Activated T-helper 2 cell treated with anti-CD3 and anti-CD28 coated beads, Interferon-gamma antibody, Interleukin-2, Interleukin-4, amounts not matched to agents 10 μg/mL and 5 μg/mL and 100 μg/mL, durations not matched to agents 14 hours and 24 hours and 36 hours (primary cell): Measurements from ENCODE around the gene DNMT3A. TPM values are rescaled to one million over a fixed set of nuclear protein-coding genes. Genes with fewer than 3 reads are reported as not detected.

Source experiments
- DNase-seq: peaks from one replicate; pipeline ENCODE4 v3.0.0; 2021; ENCODE audit warnings: low spot score
- H3K27ac Mint-ChIP-seq: one replicate; pipeline ENCODE4 v1.8.0; 2021; ENCODE audit warnings: mixed read lengths
- H3K27me3 Mint-ChIP-seq: one replicate; pipeline ENCODE4 v1.8.0; 2021; ENCODE audit warnings: low read depth, mixed read lengths
- H3K36me3 Mint-ChIP-seq: one replicate; pipeline ENCODE4 v1.8.0; 2021; ENCODE audit warnings: low read depth, mixed read lengths
- H3K4me1 Mint-ChIP-seq: one replicate; pipeline ENCODE4 v1.8.0; 2021; ENCODE audit warnings: low read depth, mixed read lengths
- H3K4me3 Mint-ChIP-seq: one replicate; pipeline ENCODE4 v1.8.0; 2021; ENCODE audit warnings: low read depth, mild to moderate bottlenecking, moderate library complexity, mixed read lengths
- H3K9me3 Mint-ChIP-seq: one replicate; pipeline ENCODE4 v1.8.0; 2021; ENCODE audit warnings: mixed read lengths
- intact Hi-C: fragments of 100-400 bp; cut with micrococcal nuclease; formaldehyde crosslinking; loops from one replicate; pipeline ENCODE4 v1.15.1; 2023
- total RNA-seq: library from RNA; stranded (reverse); gene quantifications from 2 replicates; pipeline ENCODE4 v1.2.3, GENCODE V29; 2022

DNMT3A gene
- total RNA-seq: 86.8 and 91.3 TPM in 2 replicates

DNA sequence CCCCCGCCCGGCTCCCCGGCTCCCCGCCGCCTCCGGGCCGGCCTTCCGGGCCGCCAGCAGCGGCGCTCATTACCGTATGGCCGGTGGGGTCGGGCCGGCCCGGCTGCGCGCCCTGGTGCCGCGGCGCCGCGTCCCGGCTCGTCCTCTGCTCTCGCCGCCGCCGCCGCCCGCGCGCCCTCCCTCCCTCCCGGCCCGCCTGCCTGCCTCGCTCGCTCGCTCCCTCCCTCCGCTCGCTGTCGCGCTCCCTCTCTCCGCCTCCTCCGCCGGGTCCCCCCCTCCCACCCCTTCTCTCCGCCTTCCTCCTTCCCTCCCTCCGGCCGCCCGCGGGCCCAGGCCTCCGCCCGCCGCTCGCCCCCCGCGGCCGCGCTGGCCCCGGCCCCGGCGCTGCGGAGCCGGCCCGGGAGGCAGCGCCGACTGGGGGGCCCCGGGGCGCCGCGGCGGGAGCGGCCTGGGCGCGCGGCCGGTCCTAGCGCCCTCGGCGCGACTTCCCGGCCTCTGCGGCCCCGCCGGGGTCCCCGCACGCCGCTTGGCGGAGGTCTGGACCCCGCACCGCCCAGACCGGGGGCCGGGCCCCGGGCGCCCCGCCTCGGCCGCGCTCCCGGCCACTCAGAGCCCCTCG is at the start of gene DNMT3A:
DNMT3A (minus strand) TSS at position 173 of the 619 bp plus-strand sequence. CDS start 27,941 bp downstream, outside the sequence.
- Mint-ChIP-seq H3K4me3 (peak within 1 kb of the TSS; percentile 83), H3K27ac (peak within 1 kb of the TSS; percentile 78), H3K36me3 (peaks cover 18% of the 10 kb centered on the region), H3K27me3 (no peaks in the 10 kb centered on the region), H3K4me1 (peaks cover 30% of the 10 kb centered on the region), H3K9me3 (no peaks in the 10 kb centered on the region)
- peak; percentile 39 for DNase-seq
- intact Hi-C loops: loop anchor here (1.0 to 2.0 kb wide), 6 partner anchors 19 to 216 kb away; no protein-coding TSS in a partner anchor

DNA sequence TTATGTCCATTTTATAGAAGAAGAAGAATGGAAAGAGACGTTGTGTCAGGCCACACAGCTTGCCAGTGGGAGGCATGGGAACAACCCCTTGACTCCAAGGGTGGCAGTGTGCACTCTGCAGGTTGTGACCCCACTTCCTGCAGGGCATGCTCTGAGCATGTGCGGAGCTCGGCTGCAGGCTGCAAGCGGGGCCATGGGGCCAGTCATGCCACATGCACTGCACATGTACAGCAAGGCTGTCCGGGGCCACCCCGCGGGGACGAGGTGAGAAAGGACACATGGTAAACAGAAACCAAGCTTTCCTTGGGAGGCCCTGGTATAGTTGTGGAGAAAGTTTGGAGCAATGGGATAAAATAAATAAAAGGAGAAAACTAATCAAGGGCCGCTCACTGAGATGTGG is 47.4 kb upstream of the DNMT3A start:
- Mint-ChIP-seq H3K27me3 (no peaks in the 10 kb centered on the region), H3K4me3 (no peak overlapping the region), H3K4me1 (peaks cover 31% of the 10 kb centered on the region), H3K36me3 (peaks cover 29% of the 10 kb centered on the region), H3K9me3 (peaks cover 6% of the 10 kb centered on the region), H3K27ac (no peak overlapping the region)
- DNase-seq: no peak
- intact Hi-C loops: no loop called here

DNA sequence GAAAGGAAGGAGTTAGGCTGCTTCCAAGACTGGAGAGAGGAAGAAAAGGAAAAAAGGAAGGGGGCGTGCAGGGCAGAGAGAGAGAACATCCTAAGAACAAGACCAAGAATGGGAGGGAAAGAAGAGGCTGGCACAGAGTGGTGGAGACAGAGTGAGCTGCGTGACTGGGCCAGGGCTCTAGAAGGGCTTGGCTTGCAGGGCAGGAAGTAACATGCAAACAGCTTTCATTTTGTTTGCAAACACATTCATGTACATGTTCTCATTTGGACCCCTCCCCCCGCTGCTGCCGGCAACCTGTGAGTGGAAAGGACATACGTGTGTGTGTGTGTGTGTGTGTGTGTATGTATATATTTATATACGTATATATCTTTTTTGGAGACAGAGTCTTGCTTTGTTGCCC is 46.8 kb upstream of the DNMT3A start:
- intact Hi-C loops: no loop called here
- H3K4me1 Mint-ChIP-seq: peaks cover 26% of the 10 kb centered on the region
- H3K27me3 Mint-ChIP-seq: no peaks in the 10 kb centered on the region
- H3K27ac Mint-ChIP-seq: peak overlapping the region; percentile 54
- peaks cover 26% of the 10 kb centered on the region for H3K36me3 Mint-ChIP-seq
- peak; percentile 41 for DNase-seq
- peak overlapping the region; percentile 17 for H3K4me3 Mint-ChIP-seq
- peaks cover 6% of the 10 kb centered on the region for H3K9me3 Mint-ChIP-seq

DNA sequence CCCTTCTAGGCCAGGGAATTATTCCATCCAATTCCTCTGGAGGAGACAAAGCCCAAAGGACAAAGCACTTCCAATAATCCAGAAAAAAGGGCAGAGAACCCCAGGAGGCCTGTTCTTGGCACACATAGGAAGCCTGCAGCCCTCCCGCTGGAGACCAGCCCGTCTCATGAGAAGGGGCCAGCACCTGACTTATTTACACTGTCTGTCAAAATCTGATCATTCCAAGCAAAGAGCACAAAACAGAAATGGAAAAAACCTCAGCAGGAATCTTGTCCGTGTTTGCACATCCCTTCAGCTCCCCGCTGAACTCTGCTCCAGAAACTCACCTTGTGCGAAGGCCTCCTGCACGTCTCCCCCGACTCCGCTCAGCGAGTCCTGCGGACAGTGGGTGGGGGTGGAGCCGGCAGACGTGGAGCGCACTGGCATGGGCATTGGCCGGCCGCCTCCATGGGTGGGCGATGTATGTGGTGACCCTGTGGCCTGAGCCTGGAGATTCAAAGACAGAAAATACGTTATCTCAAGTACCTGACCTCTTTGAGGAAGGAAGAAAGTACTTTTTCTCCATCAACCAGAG is 46.2 kb upstream of the DNMT3A start:
- Mint-ChIP-seq H3K36me3 (peaks cover 26% of the 10 kb centered on the region), H3K27ac (peak overlapping the region; percentile 54), H3K4me3 (peak overlapping the region; percentile 17), H3K4me1 (peaks cover 24% of the 10 kb centered on the region), H3K27me3 (no peaks in the 10 kb centered on the region), H3K9me3 (peaks cover 6% of the 10 kb centered on the region)
- DNase-seq: no peak
- intact Hi-C loops: no loop called here

DNA sequence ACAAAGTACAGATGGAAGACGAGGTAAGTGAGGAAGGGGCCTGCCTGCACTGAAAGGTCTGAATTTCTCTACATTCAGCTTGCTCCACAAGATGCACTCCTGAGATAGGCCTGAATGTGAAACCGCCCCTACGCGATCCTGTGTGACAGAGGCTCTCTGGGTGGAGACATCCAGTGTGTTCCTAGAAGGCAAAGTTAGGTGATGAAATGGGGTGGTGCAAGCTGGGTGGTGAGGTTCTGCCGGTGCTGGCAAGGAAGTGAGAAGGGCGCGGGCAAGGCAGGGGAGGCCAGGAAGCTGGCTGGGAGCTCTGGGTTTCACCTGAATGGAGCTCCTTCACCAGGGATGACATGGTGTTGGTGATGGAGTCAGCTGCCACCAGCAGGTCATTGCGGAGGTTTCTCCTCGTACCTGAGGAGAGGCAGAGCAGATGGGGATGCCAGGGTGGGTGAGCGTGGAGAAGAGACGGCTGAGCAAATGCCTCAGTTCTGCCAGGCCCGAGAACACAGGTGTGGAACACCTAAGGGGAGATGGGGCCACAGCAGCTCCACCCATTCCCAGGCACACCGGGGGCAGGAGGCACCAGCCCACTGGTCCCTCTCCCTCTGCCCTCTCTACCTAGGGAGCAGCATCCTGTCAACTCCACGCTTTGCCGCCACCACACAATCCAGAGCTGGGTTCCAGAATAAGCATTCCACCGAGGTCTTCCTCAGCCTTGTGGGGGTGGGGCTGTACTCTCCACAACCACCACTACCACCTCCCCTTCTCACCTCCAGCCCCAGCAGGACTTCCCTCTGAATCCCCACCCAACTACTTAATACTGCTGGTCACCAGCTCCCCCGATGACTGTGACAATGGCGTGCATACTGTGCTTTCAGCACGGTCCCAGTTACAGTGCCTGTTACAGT is 45.5 kb upstream of the DNMT3A start:
- peaks cover 24% of the 10 kb centered on the region for H3K4me1 Mint-ChIP-seq
- H3K27ac Mint-ChIP-seq: no peak overlapping the region
- intact Hi-C loops: no loop called here
- H3K4me3 Mint-ChIP-seq: no peak overlapping the region
- peaks cover 6% of the 10 kb centered on the region for H3K9me3 Mint-ChIP-seq
- no peaks in the 10 kb centered on the region for H3K27me3 Mint-ChIP-seq
- no peak for DNase-seq
- H3K36me3 Mint-ChIP-seq: peaks cover 26% of the 10 kb centered on the region

DNA sequence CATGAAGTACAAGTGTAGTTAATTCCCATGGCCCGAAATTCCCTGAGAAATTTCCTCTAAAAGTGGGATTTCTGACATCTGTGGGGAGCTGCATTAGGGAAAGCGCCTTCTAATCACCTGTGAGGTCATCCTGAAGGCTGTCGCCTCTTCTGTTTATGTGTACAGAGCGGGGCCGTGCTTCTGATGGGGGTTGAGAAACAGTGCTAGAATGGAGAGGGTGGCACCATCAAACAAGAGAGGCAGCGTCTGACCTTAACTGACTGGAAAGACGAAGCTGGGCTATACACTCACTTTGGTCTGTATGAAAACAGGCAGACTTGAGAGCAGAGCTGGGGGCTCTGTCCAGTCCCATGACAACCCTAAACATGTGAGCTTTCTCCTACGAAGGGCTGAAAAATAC is 44.2 kb upstream of the DNMT3A start:
- H3K4me3 Mint-ChIP-seq: no peak overlapping the region
- intact Hi-C loops: no loop called here
- H3K9me3 Mint-ChIP-seq: no peaks in the 10 kb centered on the region

DNA sequence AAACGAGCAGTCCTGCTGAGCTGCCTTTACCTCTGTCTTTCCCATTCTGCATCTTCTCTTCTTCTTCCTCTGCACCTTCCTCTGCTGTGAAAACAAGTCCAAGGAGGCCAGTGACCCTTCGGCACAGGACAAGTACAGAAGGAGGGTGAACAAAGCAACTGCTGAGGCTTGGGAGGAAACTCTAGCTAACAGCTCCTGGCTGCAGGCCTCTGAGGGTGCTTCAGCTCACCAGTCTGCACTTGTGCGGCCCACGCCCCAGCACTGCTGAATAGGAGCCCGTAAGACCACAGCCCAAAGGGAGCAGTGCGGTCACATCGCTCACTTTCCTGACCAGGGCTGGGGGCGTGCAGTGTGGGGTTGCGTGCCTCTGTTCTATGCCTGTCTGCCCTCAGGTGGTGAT is 42.1 kb upstream of the DNMT3A start:
- DNase-seq: no peak
- Mint-ChIP-seq H3K36me3 (peaks cover 11% of the 10 kb centered on the region), H3K4me1 (peaks cover 27% of the 10 kb centered on the region), H3K9me3 (no peaks in the 10 kb centered on the region), H3K27ac (no peak overlapping the region), H3K27me3 (no peaks in the 10 kb centered on the region), H3K4me3 (no peak overlapping the region)
- intact Hi-C loops: no loop called here

More for the DNA sequence above, 44.2 kb upstream of the DNMT3A start:
- peaks cover 22% of the 10 kb centered on the region for H3K36me3 Mint-ChIP-seq
- peaks cover 23% of the 10 kb centered on the region for H3K4me1 Mint-ChIP-seq
- no peak overlapping the region for H3K27ac Mint-ChIP-seq
- no peaks in the 10 kb centered on the region for H3K27me3 Mint-ChIP-seq
- DNase-seq: no peak

DNA sequence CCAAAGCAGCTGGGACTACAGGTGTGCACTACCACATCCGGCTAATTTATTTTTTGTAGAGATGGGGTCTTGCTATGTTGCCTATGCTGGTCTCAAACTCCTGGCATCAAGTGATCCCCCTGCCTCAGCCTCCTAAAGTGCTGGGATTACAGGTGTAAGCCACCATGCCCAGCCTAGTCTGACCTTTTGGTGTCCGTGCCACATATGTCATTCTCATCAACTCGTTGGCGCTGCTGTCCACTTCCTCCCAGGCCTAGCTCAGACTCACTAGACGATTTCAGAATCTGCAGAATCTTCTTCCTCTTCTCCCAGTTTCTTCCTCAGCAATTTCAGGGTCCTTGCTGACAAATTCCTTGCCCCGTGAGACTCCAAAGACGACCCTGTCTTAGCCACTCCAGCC is 39.8 kb upstream of the DNMT3A start:
- Mint-ChIP-seq H3K27me3 (no peaks in the 10 kb centered on the region), H3K4me1 (peaks cover 29% of the 10 kb centered on the region), H3K36me3 (peaks cover 8% of the 10 kb centered on the region), H3K27ac (no peak overlapping the region), H3K9me3 (no peaks in the 10 kb centered on the region), H3K4me3 (no peak overlapping the region)
- intact Hi-C loops: no loop called here
- no peak for DNase-seq

DNA sequence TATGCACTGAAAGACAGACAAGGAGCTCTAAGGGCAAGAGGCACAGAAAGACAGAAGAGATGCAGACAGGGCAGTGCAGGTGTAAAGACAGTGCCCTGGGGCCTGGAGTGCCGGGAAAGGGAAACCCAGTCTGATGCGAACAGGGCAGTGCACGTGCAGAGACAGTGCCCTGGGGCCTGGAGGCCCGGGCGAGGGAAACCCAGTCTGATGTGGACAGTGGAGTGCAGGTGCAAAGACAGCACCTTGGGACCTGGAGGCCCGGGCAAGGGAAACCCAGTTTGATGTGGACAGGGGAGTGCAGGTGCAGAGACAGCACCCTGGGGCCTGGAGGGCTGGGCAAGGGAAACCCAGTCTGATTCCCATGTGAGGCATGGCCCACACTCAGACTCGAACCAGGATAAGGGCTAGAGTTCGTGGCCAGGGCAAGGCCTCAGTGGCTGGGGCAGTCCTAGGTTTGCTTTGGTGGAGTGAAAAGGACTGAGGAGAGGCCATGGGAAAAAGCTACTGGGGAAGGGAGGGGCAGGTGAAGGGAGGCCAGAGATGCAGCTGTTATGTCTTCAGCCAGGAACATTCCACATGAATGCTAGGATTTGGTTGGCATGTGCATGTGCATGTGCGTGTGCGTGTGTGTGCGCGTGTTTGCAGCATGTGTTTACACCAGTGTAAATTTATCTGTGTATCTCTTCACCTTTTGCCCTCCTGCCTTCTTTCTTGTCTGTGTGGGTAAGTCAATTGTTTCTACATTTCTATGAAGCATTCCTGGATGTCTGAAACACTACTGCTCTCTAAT is 39.1 kb upstream of the DNMT3A start:
- H3K9me3 Mint-ChIP-seq: no peaks in the 10 kb centered on the region
- no peaks in the 10 kb centered on the region for H3K27me3 Mint-ChIP-seq
- DNase-seq: no peak
- H3K27ac Mint-ChIP-seq: peak overlapping the region; percentile 14
- H3K4me3 Mint-ChIP-seq: no peak overlapping the region
- intact Hi-C loops: no loop called here
- peaks cover 7% of the 10 kb centered on the region for H3K36me3 Mint-ChIP-seq
- H3K4me1 Mint-ChIP-seq: peaks cover 32% of the 10 kb centered on the region

DNA sequence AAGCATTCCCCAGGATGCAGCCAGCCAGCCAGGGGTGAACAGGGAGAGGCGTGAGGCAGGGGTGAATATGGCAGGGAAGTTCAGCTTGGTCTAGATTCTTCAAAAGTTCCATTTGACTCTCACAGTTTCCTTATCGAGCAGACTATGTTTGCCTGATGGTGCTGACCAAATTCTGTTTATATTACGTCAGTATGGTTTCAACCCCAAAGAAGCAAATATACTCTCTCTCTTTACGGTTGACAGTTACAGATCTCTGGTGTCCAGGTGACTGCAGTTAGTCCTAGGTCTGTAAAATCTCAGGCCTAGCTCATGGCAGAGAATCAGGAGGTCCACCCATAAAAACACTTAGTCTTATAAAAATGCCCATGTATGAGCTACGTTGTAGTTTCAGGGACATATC is 38.3 kb upstream of the DNMT3A start:
- no peak for DNase-seq
- Mint-ChIP-seq H3K36me3 (peaks cover 7% of the 10 kb centered on the region), H3K9me3 (no peaks in the 10 kb centered on the region), H3K4me3 (no peak overlapping the region), H3K27ac (peak overlapping the region; percentile 38), H3K27me3 (no peaks in the 10 kb centered on the region), H3K4me1 (peaks cover 32% of the 10 kb centered on the region)
- intact Hi-C loops: no loop called here

DNA sequence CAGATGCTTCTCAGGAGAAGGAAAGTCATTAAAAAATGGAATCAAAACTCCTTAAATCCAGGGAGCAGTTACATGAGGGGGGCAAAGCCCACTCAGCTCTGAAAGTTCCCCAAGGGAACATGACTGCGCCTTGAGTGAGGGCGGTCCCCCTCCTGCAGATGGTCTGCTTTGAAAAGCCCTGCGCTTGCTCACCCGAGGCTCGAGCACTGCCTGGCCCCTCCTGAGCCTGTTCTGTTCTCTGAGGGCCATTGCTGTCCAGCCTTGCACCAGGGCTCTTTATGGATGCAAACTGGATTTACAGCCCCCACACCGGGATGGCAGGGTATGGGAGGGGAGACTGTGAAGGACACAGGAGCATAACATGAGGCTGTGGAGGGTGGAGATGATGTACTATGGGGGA is 37.8 kb upstream of the DNMT3A start:
- intact Hi-C loops: loop anchor here (5.0 kb wide), 1 partner anchor 73 kb away; no protein-coding TSS in a partner anchor
- peaks cover 7% of the 10 kb centered on the region for H3K36me3 Mint-ChIP-seq

DNA sequence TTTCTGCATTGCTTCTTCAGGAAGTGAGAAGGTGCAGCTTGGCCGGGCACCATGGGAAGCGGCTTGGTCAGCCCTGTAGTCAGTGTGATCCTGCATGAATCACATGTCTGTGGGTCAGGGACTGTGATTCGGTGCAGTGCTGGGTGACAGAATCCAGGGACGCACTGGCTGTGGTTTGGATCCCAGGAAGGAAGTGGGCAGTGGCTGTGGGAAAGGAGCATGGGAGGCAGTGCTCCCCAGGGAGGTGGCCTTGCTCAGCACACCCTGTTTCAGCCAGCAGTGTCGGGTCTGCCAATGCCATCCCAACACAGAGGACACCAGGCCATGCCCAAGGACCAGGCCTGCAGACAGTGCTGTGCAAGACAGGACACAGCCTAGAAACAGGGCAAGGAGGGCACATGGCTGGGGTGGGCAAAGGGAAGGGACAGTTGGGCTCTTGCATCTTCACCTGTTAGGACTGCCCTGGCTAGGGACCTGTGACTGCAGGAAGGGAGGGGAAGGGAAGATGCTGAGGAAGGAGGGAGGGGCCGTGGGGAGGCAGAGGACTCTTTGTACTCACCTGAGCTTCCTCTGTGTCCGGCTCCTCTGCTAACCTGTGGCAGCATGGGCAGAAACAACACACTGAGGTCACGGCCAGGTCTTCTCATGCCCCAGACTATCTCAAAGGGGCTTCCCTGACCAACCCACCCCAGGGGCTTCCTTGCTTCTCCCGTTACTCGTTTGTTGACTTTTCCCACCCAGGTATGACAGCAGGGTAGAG is 37.2 kb upstream of the DNMT3A start:
- peak overlapping the region; percentile 61 for H3K27ac Mint-ChIP-seq
- DNase-seq: no peak
- H3K4me3 Mint-ChIP-seq: no peak overlapping the region
- H3K27me3 Mint-ChIP-seq: no peaks in the 10 kb centered on the region
- H3K9me3 Mint-ChIP-seq: no peaks in the 10 kb centered on the region
- peaks cover 32% of the 10 kb centered on the region for H3K4me1 Mint-ChIP-seq
- intact Hi-C loops: loop anchor here (5.0 kb wide), 1 partner anchor 73 kb away; no protein-coding TSS in a partner anchor
- H3K36me3 Mint-ChIP-seq: peaks cover 7% of the 10 kb centered on the region

More for the DNA sequence above, 37.8 kb upstream of the DNMT3A start:
- no peak for DNase-seq
- H3K4me1 Mint-ChIP-seq: peaks cover 32% of the 10 kb centered on the region
- H3K4me3 Mint-ChIP-seq: no peak overlapping the region
- no peaks in the 10 kb centered on the region for H3K27me3 Mint-ChIP-seq
- H3K27ac Mint-ChIP-seq: peak overlapping the region; percentile 38
- no peaks in the 10 kb centered on the region for H3K9me3 Mint-ChIP-seq
